ENCODE data around the gene MT1HL1. TPM values are rescaled to one million over a fixed set of nuclear protein-coding genes. Genes with fewer than 3 reads are reported as not detected.
"Not testable (repeated sequence)": the region's sequence is repeated elsewhere in the genome, so short reads cannot be mapped to it uniquely, and the experiment has no call there.

The MT1HL1 gene
- total RNA-seq, 1 experiment from 2014 or later = not detected

GRCh38 chr1:236975461-236975860 is 28.8 kb downstream of the MT1HL1 start:
- Histone ChIP-seq H3K36me3 (replicated peaks; ENCODE audit: control insufficient read depth, insufficient read depth, low read length) (no peaks in the 10 kb centered on the region), H3K27me3 (ENCODE audit: control insufficient read depth, insufficient read depth, low read length) (no peaks in the 10 kb centered on the region), H3K4me3 (ENCODE audit: insufficient read depth, low read depth, low read length) (no peak overlapping the region)
- DNase-seq = no peak

DNA sequence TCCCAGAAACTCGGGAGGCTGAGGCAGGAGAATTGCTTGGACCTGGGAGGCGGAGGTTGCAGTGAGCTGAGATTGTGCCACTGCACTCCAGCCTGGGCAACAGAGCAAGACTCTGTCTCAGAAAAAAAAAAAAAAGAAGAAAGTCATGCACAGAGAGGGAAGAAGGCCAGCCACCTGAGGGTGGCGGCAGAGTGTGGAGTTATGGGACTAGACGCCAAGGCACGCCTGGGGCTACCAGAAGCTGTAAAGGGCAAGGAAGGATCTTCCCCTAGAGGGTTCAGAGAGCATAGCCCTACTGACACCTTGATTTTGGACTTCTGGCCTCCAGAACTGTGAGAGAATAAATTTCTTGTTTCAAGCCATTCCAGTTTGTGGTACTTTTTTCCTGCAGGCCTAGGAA is 30.2 kb downstream of the MT1HL1 start:
- H3K27me3 ChIP-seq (ENCODE audit: control insufficient read depth, insufficient read depth, low read length); H3K36me3 ChIP-seq (replicated peaks; ENCODE audit: control insufficient read depth, insufficient read depth, low read length); H3K4me3 ChIP-seq (ENCODE audit: insufficient read depth, low read depth, low read length): not testable (repeated sequence)
- peak; percentile 37 for DNase-seq

- no peak for DNase-seq
- Histone ChIP-seq H3K36me3 (replicated peaks; ENCODE audit: control insufficient read depth, insufficient read depth, low read length) (no peaks in the 10 kb centered on the region), H3K27me3 (ENCODE audit: control insufficient read depth, insufficient read depth, low read length) (no peaks in the 10 kb centered on the region), H3K4me3 (ENCODE audit: insufficient read depth, low read depth, low read length) (no peak overlapping the region)
These were observed 37.6 kb downstream of the MT1HL1 start for GRCh38 chr1:236966636-236967035.

DNA sequence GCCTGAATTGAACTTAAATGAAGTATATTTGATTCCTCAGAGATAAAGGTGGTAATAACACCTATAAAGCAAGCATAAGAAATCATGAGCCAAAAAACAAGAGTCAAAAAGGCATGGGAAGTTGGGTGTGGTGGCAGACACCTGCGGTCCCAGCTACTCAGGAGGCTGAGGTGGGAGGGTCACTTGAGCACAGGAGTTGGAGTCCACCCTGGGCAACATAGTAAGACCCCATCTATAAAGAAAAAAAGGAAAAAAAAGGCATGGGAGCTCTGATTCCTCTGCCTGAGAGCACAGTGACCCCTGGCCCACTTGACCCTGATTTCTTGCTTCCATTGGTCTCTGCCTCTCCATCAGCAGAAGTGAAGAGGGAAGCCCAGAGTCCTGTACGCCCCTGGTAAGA is 40.3 kb downstream of the MT1HL1 start:
- H3K4me3 ChIP-seq (ENCODE audit: insufficient read depth, low read depth, low read length) = no peak overlapping the region
- no peak for DNase-seq
- no peaks in the 10 kb centered on the region for H3K27me3 ChIP-seq (ENCODE audit: control insufficient read depth, insufficient read depth, low read length)
- H3K36me3 ChIP-seq (replicated peaks; ENCODE audit: control insufficient read depth, insufficient read depth, low read length) = no peaks in the 10 kb centered on the region

DNA sequence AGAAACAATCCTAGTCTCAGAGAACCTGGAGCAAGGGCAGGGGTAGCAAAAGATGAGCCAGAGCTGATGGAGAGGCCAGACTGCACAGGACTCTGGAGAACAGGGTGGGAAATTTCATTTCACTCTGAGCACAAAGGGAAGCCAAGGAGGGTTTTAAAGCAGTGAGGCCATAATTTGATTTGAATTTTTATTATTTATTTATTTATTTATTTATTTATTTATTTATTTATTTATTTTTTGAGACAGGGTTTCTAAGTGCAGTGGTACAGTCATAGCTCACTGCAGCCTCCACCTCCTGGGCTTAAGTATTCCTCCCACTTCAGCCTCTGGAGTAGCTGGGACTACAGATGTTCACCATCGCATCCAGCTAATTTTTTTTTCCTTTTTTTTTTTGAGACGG is 45.1 kb downstream of the MT1HL1 start:
- H3K27me3 ChIP-seq (ENCODE audit: control insufficient read depth, insufficient read depth, low read length) = no peaks in the 10 kb centered on the region
- no peak for DNase-seq
- H3K4me3 ChIP-seq (ENCODE audit: insufficient read depth, low read depth, low read length) = no peak overlapping the region
- H3K36me3 ChIP-seq (replicated peaks; ENCODE audit: control insufficient read depth, insufficient read depth, low read length) = no peaks in the 10 kb centered on the region

- no peak overlapping the region for H3K4me3 ChIP-seq (ENCODE audit: insufficient read depth, low read depth, low read length)
- no peak for DNase-seq
- no peaks in the 10 kb centered on the region for H3K27me3 ChIP-seq (ENCODE audit: control insufficient read depth, insufficient read depth, low read length)
- no peaks in the 10 kb centered on the region for H3K36me3 ChIP-seq (replicated peaks; ENCODE audit: control insufficient read depth, insufficient read depth, low read length)
These were observed 47.0 kb downstream of the MT1HL1 start for GRCh38 chr1:236957235-236957634.

Other genes with a start within 250 kb of the MT1HL1 start
- gene MTR, start 209.1 kb downstream of the MT1HL1 start, total RNA-seq (2014; rRNA removed; shearing (Covaris generic)) = 15.3 and 29.9 TPM in 2 replicates
- 17.6 and 23.9 TPM in 2 replicates for gene RYR2, start 37.7 kb upstream of the MT1HL1 start, total RNA-seq (2014; rRNA removed; shearing (Covaris generic))